ENCODE results near the gene URGCP. TPM values are rescaled to one million over a fixed set of nuclear protein-coding genes. Genes with fewer than 3 reads are reported as not detected.

The URGCP gene, protein sequence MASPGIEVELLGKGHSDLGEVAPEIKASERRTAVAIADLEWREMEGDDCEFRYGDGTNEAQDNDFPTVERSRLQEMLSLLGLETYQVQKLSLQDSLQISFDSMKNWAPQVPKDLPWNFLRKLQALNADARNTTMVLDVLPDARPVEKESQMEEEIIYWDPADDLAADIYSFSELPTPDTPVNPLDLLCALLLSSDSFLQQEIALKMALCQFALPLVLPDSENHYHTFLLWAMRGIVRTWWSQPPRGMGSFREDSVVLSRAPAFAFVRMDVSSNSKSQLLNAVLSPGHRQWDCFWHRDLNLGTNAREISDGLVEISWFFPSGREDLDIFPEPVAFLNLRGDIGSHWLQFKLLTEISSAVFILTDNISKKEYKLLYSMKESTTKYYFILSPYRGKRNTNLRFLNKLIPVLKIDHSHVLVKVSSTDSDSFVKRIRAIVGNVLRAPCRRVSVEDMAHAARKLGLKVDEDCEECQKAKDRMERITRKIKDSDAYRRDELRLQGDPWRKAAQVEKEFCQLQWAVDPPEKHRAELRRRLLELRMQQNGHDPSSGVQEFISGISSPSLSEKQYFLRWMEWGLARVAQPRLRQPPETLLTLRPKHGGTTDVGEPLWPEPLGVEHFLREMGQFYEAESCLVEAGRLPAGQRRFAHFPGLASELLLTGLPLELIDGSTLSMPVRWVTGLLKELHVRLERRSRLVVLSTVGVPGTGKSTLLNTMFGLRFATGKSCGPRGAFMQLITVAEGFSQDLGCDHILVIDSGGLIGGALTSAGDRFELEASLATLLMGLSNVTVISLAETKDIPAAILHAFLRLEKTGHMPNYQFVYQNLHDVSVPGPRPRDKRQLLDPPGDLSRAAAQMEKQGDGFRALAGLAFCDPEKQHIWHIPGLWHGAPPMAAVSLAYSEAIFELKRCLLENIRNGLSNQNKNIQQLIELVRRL
- 10 to 100 TPM; 16.4 to 26.3 TPM for total RNA-seq

DNA sequence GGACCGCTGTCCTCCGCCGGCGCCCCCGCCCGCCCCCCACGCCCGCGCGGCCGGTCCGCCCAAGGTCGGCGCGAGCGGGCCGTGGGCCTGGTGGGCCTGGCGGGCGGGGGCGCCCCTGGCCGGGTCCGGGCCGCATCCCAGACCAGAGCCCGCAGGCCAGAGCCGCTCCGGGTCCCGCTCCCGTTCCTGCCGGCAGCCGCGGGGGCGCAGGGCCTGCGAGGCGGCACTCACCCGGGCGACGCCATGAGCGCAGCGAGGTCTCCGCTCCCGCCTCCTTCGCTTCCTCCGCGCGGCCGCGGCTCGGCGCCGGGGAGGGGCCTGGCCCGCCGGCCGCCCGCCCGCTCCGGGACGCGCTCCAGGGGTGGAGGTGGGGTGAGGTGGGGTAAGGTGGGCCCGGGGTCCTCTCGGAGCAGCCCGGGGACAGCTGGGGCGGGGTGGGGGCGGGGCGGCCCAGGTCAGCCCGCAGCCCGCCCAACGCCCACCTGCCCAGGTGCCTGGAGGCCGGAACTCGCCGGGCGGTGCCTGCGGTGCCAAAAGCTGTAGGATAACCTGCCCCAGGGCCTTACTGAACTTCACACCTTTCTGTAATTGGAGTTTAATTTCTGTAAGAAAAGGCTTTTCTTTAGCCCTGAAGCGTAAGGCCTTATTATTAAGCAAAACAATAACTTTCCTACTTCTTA, at the start of gene URGCP:
URGCP (minus strand) TSS at position 266 of the 680 bp plus-strand sequence; CDS start at position 245, 21 bp downstream.
- DNase-seq (ENCODE audit: low spot score in 2 of 2) = peak; percentile 60 to 63
- H3K27ac Mint-ChIP-seq = peak within 1 kb of the TSS; percentile 83 to 98

DNA sequence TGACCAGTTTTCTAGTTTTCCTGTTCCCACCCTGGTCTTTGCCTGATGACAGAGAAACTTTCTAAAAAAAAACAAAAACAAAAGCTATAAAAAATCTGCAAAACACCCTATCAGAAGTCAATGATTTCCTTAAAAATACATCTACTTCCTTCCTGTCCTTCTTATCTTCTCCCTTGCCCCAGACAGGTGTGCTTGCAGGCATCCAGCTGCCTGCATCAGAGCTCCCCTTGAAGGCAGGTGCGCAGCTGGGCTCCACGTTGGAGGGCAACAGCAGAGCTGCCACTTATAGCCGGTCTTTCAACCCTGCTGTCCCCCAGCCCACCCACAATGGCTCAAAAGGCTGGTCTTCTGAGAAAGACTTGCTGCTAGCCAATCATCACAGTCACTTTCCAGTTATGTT, 49.6 kb upstream of the URGCP start:
- peaks cover 0 to 9% of the 10 kb centered on the region in 2 donors for H3K36me3 Mint-ChIP-seq
- H3K27ac Mint-ChIP-seq = peak overlapping the region in 1 of 2 donors; percentile 35

More for the DNA sequence above, at the start of gene URGCP:
- Mint-ChIP-seq H3K9me3 (no peaks in the 10 kb centered on the region), H3K36me3 (peaks cover 0 to 5% of the 10 kb centered on the region in 2 donors)
- ATAC-seq = peak; percentile 84 to 87

DNA sequence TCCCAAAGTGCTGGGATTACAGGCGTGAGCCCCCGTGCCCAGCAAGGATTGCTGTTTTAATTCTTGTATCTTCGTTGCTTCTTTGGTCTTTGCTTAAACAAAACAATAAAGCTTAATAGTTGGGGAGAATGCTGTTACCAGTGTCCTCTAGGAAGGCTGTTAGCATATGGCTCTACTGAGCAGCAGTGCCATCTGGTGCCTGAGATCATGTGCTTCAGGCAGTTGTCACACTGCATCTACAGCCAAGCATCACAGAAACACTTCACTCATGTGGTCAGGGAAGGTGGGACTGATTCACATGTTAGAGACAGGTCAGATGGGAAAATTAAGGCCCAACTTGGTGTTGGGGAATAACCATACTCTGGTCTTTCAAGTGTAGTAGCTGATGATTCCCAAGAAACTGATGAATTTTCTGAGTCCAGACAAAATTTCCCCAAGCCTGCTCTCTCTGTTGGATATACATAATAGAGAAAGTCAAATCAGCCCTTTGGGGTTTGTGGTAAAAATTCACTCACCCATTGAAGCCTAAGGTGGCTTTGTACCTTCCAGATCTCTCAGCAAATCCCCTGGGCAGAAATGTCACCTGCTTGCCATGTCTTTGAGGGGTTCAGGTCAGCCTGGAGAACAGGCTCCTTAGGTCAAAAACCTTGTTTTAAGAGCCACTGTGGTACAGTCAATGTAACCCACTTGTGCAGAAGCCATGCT, 48.3 kb upstream of the URGCP start:
- ATAC-seq (peak; percentile 70 to 83), DNase-seq (ENCODE audit: low spot score in 2 of 2) (no peak)
- peak overlapping the region in 1 of 2 donors; percentile 36 for H3K27ac Mint-ChIP-seq
- H3K36me3 Mint-ChIP-seq = peaks cover 0 to 5% of the 10 kb centered on the region in 2 donors
- H3K9me3 Mint-ChIP-seq = no peaks in the 10 kb centered on the region

More for the DNA sequence above, 49.6 kb upstream of the URGCP start:
- no peaks in the 10 kb centered on the region for H3K9me3 Mint-ChIP-seq
- ATAC-seq = no peak
- DNase-seq (ENCODE audit: low spot score in 2 of 2) = no peak

DNA sequence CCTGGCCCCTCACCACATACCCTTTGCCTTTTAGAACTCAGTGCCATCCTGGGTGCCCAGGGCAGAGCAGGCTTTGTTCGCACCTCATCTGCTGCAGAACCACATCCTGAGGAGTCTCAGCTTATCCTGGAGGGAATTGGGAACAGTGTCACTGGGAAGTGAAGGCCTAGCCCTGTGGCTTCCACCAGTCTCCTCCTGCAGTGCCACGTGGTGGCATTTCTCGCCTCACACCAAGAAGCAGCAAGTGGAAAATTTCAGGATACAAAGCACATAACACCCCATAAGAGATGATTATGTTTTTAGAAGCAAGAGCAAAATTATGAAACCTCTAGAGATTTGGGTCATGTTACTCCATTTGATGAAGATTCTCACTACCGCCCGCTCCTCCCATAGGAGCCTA, 46.7 kb upstream of the URGCP start:
- Mint-ChIP-seq H3K9me3 (no peaks in the 10 kb centered on the region), H3K36me3 (peaks cover 0 to 5% of the 10 kb centered on the region in 2 donors), H3K27ac (peak overlapping the region in 1 of 2 donors; percentile 21)
- ATAC-seq (no peak), DNase-seq (ENCODE audit: low spot score in 2 of 2) (no peak)

DNA sequence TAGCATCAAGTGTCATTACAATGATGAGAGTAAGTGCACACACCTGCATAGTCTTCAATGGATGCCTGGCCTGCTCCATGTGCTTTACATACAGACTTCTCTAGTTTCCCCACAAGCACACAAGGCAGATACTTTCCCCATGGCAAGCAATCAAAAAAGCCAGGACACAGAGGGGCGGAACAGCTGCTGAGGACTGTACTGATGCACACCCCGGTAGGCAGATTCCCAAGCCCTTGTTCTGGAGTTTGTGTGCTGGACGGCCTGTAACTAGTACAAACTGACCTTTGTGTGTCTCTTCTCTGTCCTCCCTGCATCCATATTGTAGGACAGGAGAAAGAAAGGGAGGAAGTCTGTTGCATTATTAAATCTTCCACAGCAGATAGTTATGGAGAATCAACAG, 45.6 kb upstream of the URGCP start:
- H3K36me3 Mint-ChIP-seq = peaks cover 0 to 5% of the 10 kb centered on the region in 2 donors
- no peaks in the 10 kb centered on the region for H3K9me3 Mint-ChIP-seq
- ATAC-seq (no peak), DNase-seq (ENCODE audit: low spot score in 2 of 2) (no peak)
- H3K27ac Mint-ChIP-seq = peak overlapping the region in 1 of 2 donors; percentile 36

DNA sequence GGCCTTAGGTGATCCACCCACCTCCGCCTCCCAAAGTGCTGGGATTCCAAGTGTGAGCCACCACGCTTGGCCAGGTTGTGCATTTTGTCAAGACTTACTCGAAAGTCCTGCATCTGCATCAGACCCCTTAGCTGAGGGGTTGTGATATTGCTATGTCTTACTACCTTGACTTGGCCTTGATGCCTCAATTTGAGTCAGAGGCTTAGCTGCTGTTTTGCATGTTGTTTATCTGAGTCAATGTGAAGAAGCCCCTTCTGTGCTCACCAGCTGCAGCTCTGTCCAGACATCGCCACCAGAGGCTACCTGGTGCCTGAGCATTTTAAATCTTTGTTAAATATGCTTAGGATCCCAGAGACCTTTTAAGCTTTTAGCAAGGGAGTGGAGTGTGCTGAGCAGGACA, 37.9 kb upstream of the URGCP start:
- Mint-ChIP-seq H3K36me3 (no peaks in the 10 kb centered on the region), H3K9me3 (no peaks in the 10 kb centered on the region), H3K27ac (no peak overlapping the region)
- ATAC-seq (peak in 1 of 2 donors; percentile 30), DNase-seq (ENCODE audit: low spot score in 2 of 2) (no peak)

DNA sequence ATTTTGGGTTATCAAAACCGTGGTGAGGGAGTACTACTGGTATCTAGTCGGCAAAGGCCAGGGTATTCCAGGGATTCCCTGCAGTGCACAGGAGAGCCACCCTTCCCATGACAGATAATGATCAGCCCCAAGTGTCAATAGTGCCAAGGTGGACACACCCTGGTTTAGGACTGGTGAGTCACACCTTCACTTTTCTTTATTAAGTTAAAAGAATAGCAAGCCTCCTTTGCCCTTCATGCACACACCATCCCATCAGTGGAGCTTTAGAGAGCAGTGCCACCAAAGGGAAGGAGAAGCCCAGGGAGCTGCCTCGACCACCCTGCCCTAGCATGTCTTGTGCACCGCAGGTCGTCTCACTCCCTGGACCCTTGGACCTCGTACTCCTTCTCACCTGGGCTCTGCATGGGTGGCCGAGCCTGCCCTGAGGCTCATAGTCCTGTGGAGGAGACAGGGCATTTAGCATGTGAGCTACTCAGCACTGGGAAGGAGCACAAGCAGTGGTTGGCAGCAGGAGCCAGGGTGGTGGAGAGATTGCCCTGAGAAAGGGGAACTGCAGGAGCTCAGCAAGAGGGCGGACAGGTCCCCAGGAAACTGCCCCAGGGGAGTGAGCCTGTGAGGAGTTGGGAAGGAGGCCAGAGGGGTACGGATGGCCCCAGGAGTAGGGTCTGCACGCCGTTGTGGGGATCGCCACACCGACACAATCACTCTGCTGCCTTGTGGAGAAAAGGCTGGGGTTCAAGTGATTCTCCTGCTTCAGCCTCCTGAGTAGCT, 37.2 kb upstream of the URGCP start:
- no peak overlapping the region for H3K27ac Mint-ChIP-seq
- no peak for DNase-seq (ENCODE audit: low spot score in 2 of 2)
- no peaks in the 10 kb centered on the region for H3K36me3 Mint-ChIP-seq
- no peaks in the 10 kb centered on the region for H3K9me3 Mint-ChIP-seq
- no peak for ATAC-seq

DNA sequence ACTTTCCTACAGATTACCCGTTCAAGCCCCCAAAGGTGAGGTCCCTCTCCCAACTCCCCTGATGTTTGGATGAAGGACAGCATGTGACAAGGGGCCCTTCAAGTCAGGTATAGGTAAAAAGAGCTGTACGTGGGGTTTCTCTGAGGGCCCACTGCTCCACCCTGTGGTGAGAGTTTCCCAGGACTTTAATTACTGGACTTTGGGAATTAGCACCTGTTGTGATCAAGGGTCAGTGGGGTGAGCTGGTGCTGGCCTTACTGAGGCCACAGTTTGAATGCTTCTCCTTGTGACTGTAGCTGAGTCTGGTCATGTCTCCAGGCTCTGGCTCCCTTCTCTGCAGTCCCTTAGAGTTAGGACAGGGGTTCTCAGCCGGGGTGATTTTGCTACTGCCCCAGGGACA, 36.6 kb upstream of the URGCP start:
- Mint-ChIP-seq H3K27ac (no peak overlapping the region), H3K9me3 (no peaks in the 10 kb centered on the region), H3K36me3 (no peaks in the 10 kb centered on the region)
- DNase-seq (ENCODE audit: low spot score in 2 of 2) (no peak), ATAC-seq (no peak)

DNA sequence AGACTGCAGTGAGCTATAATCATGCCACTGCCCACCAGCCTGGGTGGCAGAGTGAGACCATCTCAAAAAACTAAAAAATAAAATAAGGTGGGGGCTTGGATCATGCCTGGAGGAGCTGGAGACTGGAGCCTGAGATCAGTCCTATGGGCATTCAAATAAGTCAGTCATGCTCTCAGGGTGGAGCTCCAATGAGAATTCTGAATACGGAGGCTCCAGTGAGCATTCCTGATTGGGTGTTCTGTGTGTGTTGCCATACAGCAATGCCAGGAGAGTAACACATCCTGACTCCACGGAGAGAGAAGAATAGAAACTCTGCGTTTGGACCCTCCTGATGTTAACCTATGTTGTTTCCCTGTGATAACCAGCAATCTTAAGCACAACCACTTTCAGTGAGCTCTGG, 35.9 kb upstream of the URGCP start:
- Mint-ChIP-seq H3K27ac (no peak overlapping the region), H3K36me3 (no peaks in the 10 kb centered on the region), H3K9me3 (no peaks in the 10 kb centered on the region)
- no peak for DNase-seq (ENCODE audit: low spot score in 2 of 2)
- ATAC-seq = no peak

DNA sequence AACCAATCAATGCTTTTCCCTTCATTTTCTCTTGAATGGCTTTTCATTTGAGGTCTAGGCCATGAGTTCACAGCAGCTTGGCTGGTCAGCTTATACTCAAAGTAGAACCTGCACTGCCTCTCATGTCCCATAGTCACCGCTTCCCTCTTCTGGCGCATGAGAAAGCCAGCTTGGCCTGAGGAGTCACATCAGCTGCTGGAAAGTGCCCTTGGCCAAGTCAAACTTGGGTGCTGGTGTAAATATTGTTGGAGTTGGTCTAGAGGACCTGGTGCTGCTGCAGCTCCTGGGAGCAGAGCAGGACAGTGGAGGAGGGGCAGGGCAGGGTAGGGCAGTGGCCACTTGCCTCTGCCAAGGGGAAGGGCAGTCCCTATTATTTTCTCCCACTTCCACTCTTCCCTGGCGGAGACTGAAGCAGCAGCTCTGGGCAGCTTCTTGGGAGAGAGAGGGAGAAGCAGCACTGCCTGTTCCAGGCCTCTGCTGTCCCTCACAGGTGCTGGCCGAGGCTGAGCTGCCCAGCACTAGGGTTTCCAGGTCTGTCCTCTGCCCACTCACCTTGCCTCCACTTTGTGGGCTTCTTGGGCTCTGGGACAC, 32.6 kb upstream of the URGCP start:
- H3K27ac Mint-ChIP-seq = no peak overlapping the region
- no peak for DNase-seq (ENCODE audit: low spot score in 2 of 2)
- no peak for ATAC-seq
- H3K9me3 Mint-ChIP-seq = no peaks in the 10 kb centered on the region
- H3K36me3 Mint-ChIP-seq = no peaks in the 10 kb centered on the region

DNA sequence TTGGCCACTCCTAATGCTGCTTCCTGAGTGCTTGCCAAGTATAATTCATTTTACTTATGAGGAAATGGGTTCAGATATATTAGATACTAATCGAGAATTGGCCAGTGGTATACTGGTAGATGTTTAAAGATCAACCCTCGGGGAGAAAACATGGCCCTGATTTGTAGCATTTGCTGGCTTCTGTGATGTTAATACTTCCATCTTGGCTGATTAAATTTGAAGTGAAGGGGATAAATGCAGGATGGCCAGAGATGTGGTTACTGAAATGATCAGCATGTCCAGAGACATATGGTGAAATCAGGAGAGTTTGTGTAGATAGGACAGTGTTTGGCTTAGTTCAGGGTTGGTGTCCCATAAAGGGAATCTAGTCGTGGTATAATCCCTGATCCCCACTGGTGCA, 31.0 kb upstream of the URGCP start:
- Mint-ChIP-seq H3K9me3 (no peaks in the 10 kb centered on the region), H3K36me3 (no peaks in the 10 kb centered on the region), H3K27ac (no peak overlapping the region)
- DNase-seq (ENCODE audit: low spot score in 2 of 2) (no peak), ATAC-seq (no peak)

DNA sequence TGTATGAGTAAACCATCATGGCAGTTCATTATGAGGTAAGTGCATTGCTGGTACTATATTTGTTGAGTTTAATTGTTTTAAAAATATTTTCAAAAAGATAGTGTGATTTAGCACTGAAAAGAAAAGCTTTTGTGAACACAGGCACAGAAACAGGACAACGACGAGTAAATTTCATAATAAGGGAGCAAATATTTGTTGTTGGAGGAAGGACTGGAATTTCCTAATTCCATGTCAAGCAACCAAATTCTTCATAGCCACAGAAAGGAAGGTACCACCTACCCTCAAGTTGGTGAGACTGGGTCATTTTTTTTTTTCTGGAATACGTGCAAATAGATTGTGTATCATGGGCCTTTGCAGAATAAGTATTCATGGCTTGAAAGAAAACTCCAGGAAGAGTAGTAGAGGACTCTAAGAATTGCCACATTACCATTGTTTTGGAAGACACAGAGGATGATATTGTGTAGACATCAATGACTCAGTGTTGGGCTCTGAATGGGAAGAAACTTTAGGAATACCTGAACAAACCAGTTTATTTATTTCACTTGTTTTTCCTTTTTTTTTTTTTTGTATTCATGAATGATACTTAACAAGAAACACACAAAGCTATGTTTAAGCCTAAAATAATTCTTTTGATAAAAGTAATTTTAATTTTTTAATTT, 27.6 kb upstream of the URGCP start:
- DNase-seq (ENCODE audit: low spot score in 2 of 2) = no peak
- no peaks in the 10 kb centered on the region for H3K9me3 Mint-ChIP-seq
- no peak for ATAC-seq
- peaks cover 0 to 5% of the 10 kb centered on the region in 2 donors for H3K36me3 Mint-ChIP-seq
- H3K27ac Mint-ChIP-seq = no peak overlapping the region

DNA sequence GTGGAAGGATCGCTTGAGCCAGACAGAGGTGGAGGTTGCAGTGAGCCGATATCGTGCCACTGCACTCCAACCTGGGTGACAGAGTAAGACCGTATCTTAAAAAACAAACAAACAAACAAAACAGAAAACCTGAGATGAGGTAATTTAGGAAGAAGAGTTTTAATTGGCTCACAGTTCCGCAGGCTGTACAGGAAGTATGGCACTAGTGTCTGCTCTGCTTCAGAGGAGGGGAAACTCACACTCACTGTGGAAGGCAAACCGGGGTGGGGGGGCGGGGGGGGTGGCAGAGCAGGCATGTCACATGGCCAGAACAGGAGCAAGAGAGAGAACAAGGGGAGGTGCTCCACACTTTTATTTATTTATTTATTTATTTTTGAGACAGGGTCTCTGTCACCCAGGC, 24.9 kb upstream of the URGCP start:
- Mint-ChIP-seq H3K36me3 (peaks cover 0 to 11% of the 10 kb centered on the region in 2 donors), H3K27ac (peak overlapping the region; percentile 29 to 80), H3K9me3 (peaks cover 0 to 8% of the 10 kb centered on the region in 2 donors)
- peak in 1 of 2 donors; percentile 30 for ATAC-seq
- DNase-seq (ENCODE audit: low spot score in 2 of 2) = no peak

DNA sequence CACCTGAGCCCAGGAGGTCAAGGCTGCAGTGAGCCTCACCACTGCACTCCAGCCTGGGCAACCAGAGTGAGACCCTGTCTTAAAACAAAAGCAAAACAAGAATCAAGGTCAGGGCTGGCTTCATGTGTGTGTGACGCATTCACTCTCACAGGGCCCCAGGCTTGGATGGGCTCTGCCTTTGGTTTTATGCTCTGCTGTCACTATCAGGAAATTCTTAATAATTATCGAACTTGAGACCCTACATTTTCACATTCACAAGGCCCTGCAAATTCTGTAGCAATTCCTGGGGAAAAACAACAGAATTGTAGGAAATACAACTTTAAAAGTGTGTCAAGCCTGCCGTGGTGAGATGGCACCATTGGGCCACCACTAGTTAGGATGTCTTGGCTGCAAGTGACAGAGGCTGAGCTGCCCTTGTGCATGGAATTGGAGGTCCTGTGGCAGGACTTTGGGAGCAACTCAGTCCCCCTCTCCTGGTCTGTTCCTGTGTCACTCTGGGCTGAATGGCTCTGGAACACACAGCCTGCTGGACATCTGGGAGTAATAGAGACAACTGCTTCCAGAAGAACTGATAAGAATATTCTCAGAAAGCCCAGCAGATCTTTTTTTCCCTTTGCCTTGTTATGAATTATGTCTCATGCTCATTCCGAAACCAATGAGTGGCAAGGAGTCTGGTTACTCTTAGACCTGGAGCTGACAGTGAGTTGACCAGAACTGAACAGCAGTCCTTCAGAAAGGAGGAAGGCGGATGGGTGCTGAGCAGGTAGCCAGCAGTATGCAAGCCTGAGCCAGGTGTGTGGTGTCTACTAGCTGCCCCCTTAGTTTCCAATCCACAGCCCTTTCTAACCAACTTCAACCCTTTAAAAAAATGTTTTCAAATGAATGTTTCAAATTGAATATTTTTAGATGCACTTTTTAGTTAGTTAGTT, 23.4 kb upstream of the URGCP start:
- H3K27ac Mint-ChIP-seq = peak overlapping the region in 1 of 2 donors; percentile 44
- DNase-seq (ENCODE audit: low spot score in 2 of 2) (no peak), ATAC-seq (no peak)
- H3K9me3 Mint-ChIP-seq = peaks cover 0 to 8% of the 10 kb centered on the region in 2 donors
- peaks cover 6 to 16% of the 10 kb centered on the region in 2 donors for H3K36me3 Mint-ChIP-seq

All from activated naive CD4-positive, alpha-beta T cell treated with anti-CD3 and anti-CD28 coated beads, Interleukin-2, amount 50 U/mL, for 72 hours (primary cell).